Peyer's patch (tissue), 4 donors: ENCODE data around the gene EPHB1. TPM values are rescaled to one million over a fixed set of nuclear protein-coding genes. Genes with fewer than 3 reads are reported as not detected.

ENCODE experiments used
- DNase-seq, 3 donors: peaks; one replicate each; pipeline ENCODE4 v3.0.0-alpha.2; 2017 to 2019
- H3K27ac ChIP-seq, 4 donors: fragments of 200-600 bp; sonication (generic); one replicate each; pipeline ENCODE4 v1.5.1; 2016 to 2019
- H3K27me3 ChIP-seq, 2 donors: fragments of 200-600 bp; sonication (generic); one replicate each; pipeline ENCODE4 v1.5.1; 2019
- H3K36me3 ChIP-seq, 3 donors: fragments of 200-600 bp; sonication (generic); one replicate each; pipeline ENCODE4 v1.5.1; 2016 to 2019
- H3K4me1 ChIP-seq, 4 donors: fragments of 200-600 bp; sonication (generic); one replicate each; pipeline ENCODE4 v1.5.1; 2016 to 2019
- H3K4me3 ChIP-seq, 4 donors: fragments of 200-600 bp; sonication (generic); 1 replicate in 3 of 4; 2 replicates in 1 of 4; pipeline ENCODE4 v1.5.1; 2016 to 2019; ENCODE audit warnings: mild to moderate bottlenecking in 1 of 4
- H3K9me3 ChIP-seq, 4 donors: fragments of 200-600 bp; sonication (generic); one replicate each; pipeline ENCODE4 v1.5.1; 2016 to 2019; ENCODE audit warnings: mild to moderate bottlenecking in 1 of 4
- POLR2A ChIP-seq, 2 donors: fragments of 450-650 bp; IDR thresholded peaks; one replicate each; pipeline ENCODE4 v1.5.1; 2017; ENCODE audit warnings: antibody characterized with exemption in 2 of 2, mild to moderate bottlenecking in 2 of 2, moderate library complexity in 2 of 2
- total RNA-seq, 4 donors: library from RNA; depleted of rRNA; stranded (reverse); fragments of >200 nt; gene quantifications; one replicate each; pipeline ENCODE4 v1.1.0, GENCODE V29; 2016
- TF ChIP-seq, protein P1 (sequence below), 6 experiments: fragments of 450-650 bp in 4 of 6; fragments of 200-600 bp in 2 of 6; sonication (generic) in 1 of 6; IDR thresholded peaks; one replicate each; pipeline ENCODE4 v1.5.1; 2017 to 2019; ENCODE audit warnings: antibody characterized with exemption in 6 of 6, mild to moderate bottlenecking in 3 of 6, moderate library complexity in 1 of 6

Gene EPHB1
- total RNA-seq, 4 donors from 2014 or later = 0.18 to 3.2 (median 0.68) TPM

DNA sequence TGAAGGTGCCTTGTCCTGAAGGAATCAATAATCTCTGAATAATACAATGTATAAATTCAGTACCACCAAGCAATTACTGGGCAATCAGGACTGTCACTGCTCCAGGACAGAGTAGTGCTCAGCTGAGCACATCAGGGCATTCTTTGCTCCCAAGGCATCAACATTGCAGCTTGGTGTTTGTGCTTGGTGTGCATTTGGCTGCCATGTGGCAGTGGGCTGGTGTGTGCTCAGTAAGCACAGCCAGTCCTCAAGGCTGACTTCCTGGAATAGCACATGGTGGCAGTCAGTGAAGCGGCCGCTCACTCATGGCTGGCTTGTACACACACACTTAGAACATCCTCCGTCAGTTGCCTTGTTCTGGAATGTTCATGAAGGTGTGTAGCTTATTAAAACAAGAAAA, 217.0 kb downstream of the EPHB1 start:
- no peak overlapping the region for H3K27ac ChIP-seq

DNA sequence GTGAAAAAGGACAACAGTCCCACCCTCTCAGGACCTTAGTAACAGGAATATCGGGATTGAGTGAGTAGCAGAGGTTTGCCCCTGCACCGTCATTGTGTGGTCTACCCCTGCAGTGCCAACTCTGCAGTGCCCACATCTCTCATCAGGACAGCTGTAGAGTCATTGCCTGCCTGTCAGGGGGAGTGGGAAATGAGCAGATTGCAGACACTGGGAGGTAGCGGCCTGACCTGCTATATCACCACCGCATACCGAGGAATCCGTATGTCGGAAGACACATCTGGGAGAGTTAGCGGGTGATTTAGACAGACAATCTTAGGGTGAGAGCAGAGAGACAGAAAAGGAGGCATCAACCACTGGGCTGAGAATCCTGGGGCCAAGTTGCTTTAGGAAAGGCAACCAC, 218.1 kb downstream of the EPHB1 start:
- DNase-seq = no peak
- no peaks in the 10 kb centered on the region for H3K36me3 ChIP-seq
- H3K27ac ChIP-seq = no peak overlapping the region
- H3K27me3 ChIP-seq = no peaks in the 10 kb centered on the region
- no peak overlapping the region for H3K4me3 ChIP-seq
- TF ChIP-seq, protein P1, sequence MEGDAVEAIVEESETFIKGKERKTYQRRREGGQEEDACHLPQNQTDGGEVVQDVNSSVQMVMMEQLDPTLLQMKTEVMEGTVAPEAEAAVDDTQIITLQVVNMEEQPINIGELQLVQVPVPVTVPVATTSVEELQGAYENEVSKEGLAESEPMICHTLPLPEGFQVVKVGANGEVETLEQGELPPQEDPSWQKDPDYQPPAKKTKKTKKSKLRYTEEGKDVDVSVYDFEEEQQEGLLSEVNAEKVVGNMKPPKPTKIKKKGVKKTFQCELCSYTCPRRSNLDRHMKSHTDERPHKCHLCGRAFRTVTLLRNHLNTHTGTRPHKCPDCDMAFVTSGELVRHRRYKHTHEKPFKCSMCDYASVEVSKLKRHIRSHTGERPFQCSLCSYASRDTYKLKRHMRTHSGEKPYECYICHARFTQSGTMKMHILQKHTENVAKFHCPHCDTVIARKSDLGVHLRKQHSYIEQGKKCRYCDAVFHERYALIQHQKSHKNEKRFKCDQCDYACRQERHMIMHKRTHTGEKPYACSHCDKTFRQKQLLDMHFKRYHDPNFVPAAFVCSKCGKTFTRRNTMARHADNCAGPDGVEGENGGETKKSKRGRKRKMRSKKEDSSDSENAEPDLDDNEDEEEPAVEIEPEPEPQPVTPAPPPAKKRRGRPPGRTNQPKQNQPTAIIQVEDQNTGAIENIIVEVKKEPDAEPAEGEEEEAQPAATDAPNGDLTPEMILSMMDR (IDR thresholded peaks at IDR 0.05) = no peak
- TF ChIP-seq POLR2A (IDR thresholded peaks at IDR 0.05) = no peak
- no peaks in the 10 kb centered on the region for H3K4me1 ChIP-seq
- no peaks in the 10 kb centered on the region for H3K9me3 ChIP-seq

More for the DNA sequence above, 217.0 kb downstream of the EPHB1 start:
- no peak for DNase-seq
- H3K27me3 ChIP-seq = no peaks in the 10 kb centered on the region
- H3K4me1 ChIP-seq = no peaks in the 10 kb centered on the region
- no peak overlapping the region for H3K4me3 ChIP-seq
- no peak for TF ChIP-seq POLR2A (IDR thresholded peaks at IDR 0.05)
- TF ChIP-seq, protein P1 (IDR thresholded peaks at IDR 0.05) = no peak
- H3K36me3 ChIP-seq = no peaks in the 10 kb centered on the region
- H3K9me3 ChIP-seq = no peaks in the 10 kb centered on the region

DNA sequence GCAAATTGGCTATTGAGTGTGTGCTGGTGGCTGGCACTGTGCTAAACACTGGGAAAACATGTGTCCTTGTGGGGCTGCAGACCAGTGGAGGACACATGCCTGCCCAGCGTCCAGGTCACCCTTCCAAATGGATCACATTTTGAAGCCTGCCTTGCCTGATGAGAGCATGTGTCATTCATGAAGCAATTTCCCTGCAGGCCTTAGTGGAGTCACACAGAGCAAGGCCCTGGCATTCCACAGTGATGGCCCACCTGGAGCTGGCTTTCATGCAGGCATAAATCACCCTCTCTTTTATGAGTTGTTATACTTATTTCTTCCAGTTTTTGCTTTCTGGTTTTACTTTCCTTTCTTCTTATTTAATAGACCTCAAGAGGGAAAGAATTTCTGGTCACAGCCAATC, 219.5 kb downstream of the EPHB1 start:
- Histone ChIP-seq H3K27ac (no peak overlapping the region), H3K9me3 (no peaks in the 10 kb centered on the region), H3K27me3 (no peaks in the 10 kb centered on the region), H3K4me3 (no peak overlapping the region), H3K36me3 (no peaks in the 10 kb centered on the region), H3K4me1 (no peaks in the 10 kb centered on the region)
- DNase-seq = no peak
- no peak for TF ChIP-seq POLR2A (IDR thresholded peaks at IDR 0.05)
- TF ChIP-seq, protein P1 (IDR thresholded peaks at IDR 0.05) = no peak

DNA sequence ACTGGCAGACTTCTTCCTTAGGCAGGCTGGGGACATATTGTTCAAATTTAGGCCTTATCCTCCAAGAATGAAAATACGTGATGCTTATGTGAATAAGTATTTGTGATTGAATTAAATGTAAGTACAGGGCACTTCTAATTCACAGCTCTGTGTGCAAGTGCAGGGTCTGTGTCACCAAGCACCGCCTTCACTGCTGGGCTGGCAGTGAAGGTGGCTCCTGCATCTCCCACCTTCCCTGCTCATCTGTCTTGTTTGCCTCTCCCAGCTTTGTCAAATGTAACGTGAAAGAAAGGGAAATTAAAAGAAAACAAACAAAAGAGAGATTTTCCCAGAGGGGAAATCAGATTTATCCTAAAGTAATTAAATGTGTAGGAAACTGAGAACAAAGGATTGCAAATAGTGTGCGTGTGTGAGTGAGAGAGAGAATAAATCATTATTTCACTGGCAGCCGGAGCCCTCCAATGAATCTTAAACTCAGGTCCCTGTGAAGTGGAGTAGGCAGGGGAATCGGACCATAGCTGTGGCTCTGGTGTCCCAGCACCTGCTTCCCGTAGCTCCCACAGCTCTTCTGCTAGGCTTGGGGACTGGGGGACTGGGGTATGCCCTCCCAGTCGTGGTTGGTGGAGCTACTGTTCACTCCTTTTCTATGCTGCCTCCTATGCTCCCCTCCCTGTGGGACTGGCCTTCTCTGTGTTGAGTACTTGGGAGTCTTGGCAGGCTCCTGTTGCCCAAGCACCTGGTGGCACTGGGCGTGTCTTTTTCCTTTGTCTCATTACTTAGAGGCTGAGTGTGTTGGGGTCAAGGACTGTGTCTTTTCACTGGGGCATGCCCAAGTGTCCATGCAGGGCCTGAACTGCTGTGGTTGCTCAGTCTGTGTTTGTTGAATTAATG, 222.2 kb downstream of the EPHB1 start:
- H3K27me3 ChIP-seq = no peaks in the 10 kb centered on the region
- no peaks in the 10 kb centered on the region for H3K36me3 ChIP-seq
- TF ChIP-seq, protein P1 (IDR thresholded peaks at IDR 0.05) = no peak
- no peak for TF ChIP-seq POLR2A (IDR thresholded peaks at IDR 0.05)
- H3K4me3 ChIP-seq = no peak overlapping the region
- no peak overlapping the region for H3K27ac ChIP-seq
- no peaks in the 10 kb centered on the region for H3K9me3 ChIP-seq
- no peaks in the 10 kb centered on the region for H3K4me1 ChIP-seq
- DNase-seq = no peak

DNA sequence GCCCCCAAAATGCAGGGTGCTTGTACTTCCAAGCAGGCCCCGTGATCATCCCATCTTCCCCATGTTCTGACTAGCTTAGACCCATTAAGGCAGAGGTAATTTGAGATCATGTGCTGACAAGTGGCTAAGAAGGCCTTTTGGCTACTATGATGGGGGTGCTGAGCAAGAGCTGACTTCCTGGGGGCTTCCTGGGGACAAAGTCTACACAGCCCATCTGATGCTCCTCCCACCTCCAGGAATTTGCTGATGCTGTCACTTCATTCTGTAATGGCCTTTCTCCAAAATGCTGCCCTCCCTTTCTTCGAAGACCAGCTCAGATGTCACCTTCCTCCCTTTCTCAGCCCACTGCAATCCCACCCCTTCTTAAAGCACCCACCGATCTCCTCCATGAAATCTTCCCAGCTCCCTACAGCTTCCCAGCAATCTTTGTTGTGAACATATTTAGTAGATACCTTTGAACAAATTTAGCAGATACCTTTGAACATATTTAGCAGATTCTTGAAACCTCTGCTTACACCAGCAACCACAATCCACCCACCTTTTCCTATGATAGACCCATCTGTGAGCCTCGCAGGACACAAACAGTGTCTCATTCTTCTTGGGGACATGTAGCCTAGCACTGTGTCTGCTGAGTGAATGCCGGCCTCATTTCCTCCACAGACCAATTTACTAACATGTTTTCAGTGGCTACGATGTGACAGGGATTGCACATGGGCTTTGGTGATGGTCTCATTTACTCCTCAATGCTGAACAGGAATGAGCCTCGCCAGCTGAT, 223.3 kb downstream of the EPHB1 start:
- H3K27me3 ChIP-seq = no peaks in the 10 kb centered on the region
- H3K36me3 ChIP-seq = no peaks in the 10 kb centered on the region
- H3K27ac ChIP-seq = no peak overlapping the region
- no peak for DNase-seq
- TF ChIP-seq POLR2A (IDR thresholded peaks at IDR 0.05) = no peak
- TF ChIP-seq, protein P1 (IDR thresholded peaks at IDR 0.05) = no peak
- H3K9me3 ChIP-seq = no peaks in the 10 kb centered on the region
- no peaks in the 10 kb centered on the region for H3K4me1 ChIP-seq
- H3K4me3 ChIP-seq = no peak overlapping the region
